GM18951 (cell line): Measurements from ENCODE around the gene MAP2K1.
"Not testable (repeated sequence)": the region's sequence is repeated elsewhere in the genome, so short reads cannot be mapped to it uniquely, and the experiment has no call there.

ENCODE experiments used
- POLR2A ChIP-seq: IDR thresholded peaks from 4 replicates; pipeline ENCODE4 v1.6.1; 2011; ENCODE audit warnings: mild to moderate bottlenecking; ENCODE audit not compliant: insufficient read length, insufficient read depth; ENCODE audit errors: extremely low read depth
- in situ Hi-C: fragments of 300-500 bp; cut with MboI; formaldehyde crosslinking; loops from one replicate; pipeline ENCODE4 v1.12.0; 2022; ENCODE audit warnings: low sequenced_read_pairs, mixed read lengths, inconsistent platforms; ENCODE audit not compliant: unreplicated experiment

Gene MAP2K1

GRCh38 chr15:66462627-66463026, 75.9 kb downstream of the MAP2K1 start:
- in situ Hi-C loops: no loop called here
- no peak for TF ChIP-seq POLR2A

- in situ Hi-C loops: not testable (repeated sequence)
Observed at GRCh38 chr15:66465294-66465693, 78.6 kb downstream of the MAP2K1 start.

- in situ Hi-C loops: not testable (repeated sequence)
Observed at GRCh38 chr15:66467162-66468040, 80.7 kb downstream of the MAP2K1 start.

- in situ Hi-C loops: not testable (repeated sequence)
Observed at GRCh38 chr15:66470825-66471224, 84.1 kb downstream of the MAP2K1 start.

- in situ Hi-C loops: no loop called here
- TF ChIP-seq POLR2A: no peak
Observed at GRCh38 chr15:66472176-66472999, 85.7 kb downstream of the MAP2K1 start.

- in situ Hi-C loops: no loop called here
- TF ChIP-seq POLR2A: no peak
Observed at GRCh38 chr15:66474135-66474534, 87.4 kb downstream of the MAP2K1 start.

GRCh38 chr15:66474963-66475362, 88.3 kb downstream of the MAP2K1 start:
- in situ Hi-C loops: no loop called here
- no peak for TF ChIP-seq POLR2A

- in situ Hi-C loops: no loop called here
Observed at GRCh38 chr15:66476535-66476934, 89.8 kb downstream of the MAP2K1 start.

GRCh38 chr15:66477011-66477410, 90.3 kb downstream of the MAP2K1 start:
- in situ Hi-C loops: no loop called here
- TF ChIP-seq POLR2A: no peak

More at GRCh38 chr15:66476535-66476934, 89.8 kb downstream of the MAP2K1 start:
- no peak for TF ChIP-seq POLR2A

GRCh38 chr15:66480267-66480666, 93.6 kb downstream of the MAP2K1 start:
- no peak for TF ChIP-seq POLR2A
- in situ Hi-C loops: no loop called here

- no peak for TF ChIP-seq POLR2A
- in situ Hi-C loops: no loop called here
Observed at GRCh38 chr15:66481107-66481856, 94.6 kb downstream of the MAP2K1 start.

GRCh38 chr15:66482539-66482938, 95.8 kb downstream of the MAP2K1 start:
- TF ChIP-seq POLR2A: no peak
- in situ Hi-C loops: no loop called here

GRCh38 chr15:66483131-66483566, 96.4 kb downstream of the MAP2K1 start:
- TF ChIP-seq POLR2A: no peak
- in situ Hi-C loops: no loop called here
